Non-pigmented ciliary epithelial cell (primary cell): ENCODE results near the gene KLHL29.

Experiments used
- DNase-seq: peaks from one replicate; pipeline ENCODE4 v3.0.0-alpha.2; 2010; ENCODE audit warnings: low read depth

The KLHL29 gene

DNA sequence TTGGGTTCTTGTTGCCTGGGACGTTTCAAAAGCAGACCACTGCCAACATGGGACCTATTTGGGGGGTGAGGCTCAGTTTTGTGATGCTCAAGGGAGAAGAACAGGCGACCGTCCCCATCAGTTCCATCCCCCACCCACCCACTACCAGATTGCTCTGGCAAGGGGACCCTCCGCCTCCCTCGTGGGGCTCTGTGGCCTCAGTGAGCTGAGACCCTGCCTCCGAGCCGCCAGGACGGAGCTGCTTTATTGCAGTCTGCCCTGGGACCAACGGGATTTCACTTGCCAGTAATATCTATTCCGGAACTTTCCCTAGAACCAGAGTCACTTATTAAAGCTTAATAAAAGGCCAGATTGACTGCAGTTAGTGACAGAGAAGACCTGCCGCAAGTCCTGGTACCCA lies 146.3 kb downstream of the KLHL29 start:
- no peak for DNase-seq

DNA sequence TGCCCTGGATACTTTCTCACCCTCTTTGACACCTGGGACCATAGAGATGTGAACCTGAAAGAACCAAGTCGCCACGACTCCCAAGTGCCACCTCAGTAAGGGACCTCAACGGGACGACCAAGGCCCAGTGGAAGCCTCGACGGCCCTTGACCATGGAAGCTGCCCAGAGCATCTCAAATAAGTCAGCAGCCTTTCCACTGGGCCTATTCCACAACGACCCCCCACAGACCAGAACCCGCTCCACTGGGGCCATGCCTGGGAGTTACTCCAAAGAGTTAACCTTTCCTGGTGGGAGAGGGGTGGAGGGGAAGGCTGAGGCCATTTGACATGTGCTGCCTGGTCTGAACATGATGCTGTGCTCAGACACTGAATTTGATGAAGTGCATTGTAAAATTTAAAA lies 146.9 kb downstream of the KLHL29 start:
- no peak for DNase-seq

DNA sequence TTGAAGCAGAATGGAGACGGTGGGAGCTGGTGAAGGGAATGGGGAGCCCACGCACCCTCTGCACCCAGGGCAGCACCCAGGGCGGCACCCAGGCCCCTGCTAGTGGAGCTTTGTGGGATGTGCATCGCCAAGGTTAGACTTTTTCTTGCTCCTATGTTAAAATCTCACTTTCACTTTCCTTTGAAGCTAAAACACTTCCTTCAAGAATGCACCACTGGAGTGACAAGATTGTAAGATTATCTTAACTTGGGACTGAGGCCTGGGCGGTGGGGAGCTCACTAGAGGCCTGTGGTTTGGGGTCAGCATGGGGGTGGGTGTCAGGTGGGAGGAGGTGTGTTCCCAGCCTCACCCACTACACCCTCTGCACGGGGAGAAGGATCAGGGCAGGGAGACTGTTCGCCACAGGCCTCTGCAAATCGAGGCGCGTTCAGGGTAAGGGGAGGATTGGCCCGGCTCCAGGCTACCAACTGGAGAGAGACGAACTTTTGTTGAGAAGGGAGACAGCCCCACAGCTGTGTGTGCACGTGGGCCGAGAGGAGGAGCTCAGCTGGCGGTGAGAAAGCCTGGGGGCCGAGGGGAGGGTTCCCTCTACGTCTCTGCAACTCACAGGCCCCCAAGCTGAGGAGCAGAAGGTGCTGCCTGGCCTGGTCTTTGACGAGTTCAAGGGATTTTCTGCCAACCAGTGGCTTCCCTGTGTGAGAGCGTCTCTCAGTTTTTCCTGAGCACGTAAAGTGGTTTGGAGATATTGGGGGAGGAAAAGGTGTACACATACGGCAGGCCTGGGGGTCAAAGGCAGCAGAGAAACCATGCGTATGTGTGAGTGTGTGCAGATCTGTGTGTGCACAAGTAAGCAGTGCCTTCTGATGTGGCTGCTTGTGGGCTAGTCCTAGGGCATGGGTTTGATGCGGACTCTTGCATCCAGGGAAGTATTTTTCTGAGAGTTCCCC lies 147.7 kb downstream of the KLHL29 start:
- no peak for DNase-seq

DNA sequence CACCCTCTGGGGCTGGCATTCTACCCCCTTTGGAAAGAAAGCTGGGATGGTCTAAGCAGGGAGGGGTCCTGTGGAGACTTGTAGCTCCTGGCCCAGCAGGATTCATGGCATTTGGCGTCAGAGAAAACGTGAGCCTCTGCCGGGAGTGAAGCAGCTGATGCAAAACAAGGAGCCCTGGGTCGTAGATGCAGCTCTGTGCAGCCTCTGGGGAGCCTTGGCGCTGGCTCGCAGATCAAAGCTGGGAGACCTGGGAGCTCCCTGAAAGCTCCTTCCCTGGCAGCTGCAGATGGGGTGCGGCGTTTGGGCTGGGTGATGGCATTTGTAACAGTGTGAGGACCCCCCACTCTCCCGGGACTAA lies 148.3 kb downstream of the KLHL29 start:
- DNase-seq, result no peak

DNA sequence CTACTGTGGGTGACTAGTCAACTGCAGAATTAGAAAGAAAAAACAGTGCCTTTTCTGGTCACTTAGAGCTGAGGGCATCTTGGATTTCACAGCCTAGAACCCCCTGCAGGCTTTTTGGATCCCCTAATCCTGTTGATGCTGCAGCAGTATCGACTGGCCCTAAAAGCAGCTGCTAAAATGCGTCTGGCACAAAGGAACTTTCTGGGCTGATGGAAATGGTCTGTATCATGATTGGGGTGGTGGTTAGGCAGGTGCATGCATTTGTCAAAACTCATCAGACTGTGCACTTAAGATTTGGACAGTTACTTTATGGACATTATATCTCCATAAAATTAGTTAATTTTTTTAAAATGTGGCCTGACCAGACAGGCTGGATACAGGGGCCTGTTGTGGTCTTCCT lies 149.8 kb downstream of the KLHL29 start:
- no peak for DNase-seq

DNA sequence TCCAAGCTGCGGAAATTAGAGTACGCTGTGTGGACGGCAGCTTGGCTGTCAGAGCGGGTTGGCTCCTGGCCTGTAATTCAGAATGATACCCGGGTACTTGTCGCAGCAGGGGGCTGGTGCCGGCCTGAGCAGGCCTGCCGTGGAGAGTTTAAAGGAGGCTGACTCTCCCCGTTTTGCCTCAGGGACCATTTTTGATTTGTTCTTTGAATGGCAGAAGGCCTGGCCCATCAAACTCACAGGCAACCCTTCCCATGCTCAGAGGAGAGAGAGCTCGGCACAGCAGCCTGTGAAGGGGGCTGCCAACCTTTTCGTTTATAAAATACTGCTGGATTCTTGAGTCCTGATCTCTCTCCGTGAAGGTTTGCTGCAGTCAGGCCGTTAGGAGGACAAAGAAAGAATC lies 151.3 kb downstream of the KLHL29 start:
- DNase-seq, result no peak

DNA sequence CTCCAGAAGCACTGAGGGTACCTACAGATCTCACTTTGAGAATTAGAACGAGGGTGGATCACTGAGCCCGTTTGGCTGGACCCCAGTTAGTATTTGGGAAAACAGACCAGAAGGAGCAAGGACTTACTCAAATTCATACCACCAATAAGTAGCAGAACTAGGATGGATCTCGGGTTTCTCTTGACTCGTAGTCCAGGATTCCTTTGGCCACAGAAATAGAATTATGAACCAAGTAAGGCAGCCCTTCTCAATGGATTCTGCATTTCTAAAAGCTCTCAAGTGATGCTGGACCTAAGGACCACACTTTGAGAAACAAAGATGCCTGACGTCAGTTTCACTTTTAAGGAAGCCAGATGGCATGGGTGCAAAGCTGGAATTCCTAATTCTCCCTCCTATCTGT lies 153.0 kb downstream of the KLHL29 start:
- no peak for DNase-seq

DNA sequence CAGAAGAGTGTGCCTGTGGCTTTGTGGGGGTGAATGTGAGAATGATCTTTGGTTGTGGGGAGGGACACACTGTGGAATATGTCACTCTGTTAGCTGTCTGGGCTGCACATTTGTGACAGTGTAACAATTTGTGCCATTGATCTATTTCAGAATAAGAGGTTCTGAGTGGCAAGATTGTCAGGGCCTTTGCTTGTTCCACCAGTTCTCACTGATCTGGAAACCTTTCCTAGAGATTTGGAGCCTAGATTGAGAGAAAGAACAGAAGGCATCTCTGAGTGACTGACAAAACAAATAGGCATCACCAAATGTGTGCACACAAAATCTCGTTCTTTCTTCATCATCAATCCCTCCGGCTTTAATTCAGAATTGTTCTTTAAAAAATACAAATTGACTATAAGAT lies 153.6 kb downstream of the KLHL29 start:
- DNase-seq, result no peak

DNA sequence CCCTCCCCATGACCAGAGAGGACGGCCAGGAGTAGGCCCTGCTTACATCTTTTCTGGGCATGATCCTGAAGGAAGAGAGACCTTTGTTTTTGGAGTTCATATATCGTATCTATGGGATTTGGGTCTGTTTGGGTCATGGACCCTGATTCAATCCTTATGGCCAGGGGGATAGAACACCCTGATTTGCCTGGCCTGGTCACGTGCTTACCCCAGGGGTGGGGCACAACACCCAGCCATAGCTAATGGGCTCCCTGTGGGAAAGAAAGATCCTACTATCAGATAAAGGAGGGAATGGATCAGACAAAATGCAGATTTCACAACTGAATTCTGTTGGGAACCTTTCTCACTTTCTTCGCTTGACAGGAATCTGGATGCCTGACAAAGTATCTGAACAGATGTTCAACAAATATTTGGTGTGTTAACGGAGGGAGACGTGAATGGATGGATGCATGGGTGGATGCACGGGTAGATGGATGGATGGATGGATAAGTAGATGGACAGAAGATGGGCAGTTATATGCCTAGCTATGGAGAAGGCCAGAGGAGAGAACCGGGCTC lies 155.9 kb downstream of the KLHL29 start:
- DNase-seq, result no peak

DNA sequence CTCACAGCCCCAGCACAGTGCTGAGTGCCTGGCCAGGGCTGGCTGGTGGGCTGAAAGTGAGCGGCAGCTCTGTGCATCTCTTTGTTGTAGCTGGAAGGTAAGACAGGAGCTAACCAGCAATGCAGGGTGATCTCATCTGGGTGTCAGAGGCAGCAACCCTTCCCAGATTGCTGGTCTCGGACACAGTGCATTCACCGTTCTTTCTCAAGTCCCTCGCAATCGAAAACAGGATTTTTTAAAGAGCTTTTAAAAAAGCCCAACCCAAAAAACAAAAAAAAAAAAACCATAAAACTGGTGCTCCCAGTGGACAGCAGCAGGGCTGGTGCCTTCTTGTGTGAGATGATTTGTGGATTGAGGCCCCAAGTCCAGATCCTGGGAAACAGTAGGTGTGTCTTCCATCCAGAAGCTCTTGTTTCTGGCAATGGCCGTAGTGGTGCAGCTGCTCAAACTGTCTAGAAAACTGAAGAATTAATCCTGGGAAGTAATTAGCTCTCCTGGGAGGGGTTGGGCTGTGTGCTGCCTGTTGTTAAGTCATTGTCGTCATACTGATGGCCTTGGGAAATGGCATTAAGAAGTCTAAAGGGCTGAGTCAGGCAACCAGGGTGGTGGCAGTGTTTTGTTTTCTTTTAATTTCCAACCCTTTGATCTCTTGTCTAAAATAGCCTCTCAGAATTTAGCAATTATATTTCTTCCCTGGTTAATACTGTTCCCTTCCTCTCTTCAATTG lies 156.7 kb downstream of the KLHL29 start:
- DNase-seq, result no peak

DNA sequence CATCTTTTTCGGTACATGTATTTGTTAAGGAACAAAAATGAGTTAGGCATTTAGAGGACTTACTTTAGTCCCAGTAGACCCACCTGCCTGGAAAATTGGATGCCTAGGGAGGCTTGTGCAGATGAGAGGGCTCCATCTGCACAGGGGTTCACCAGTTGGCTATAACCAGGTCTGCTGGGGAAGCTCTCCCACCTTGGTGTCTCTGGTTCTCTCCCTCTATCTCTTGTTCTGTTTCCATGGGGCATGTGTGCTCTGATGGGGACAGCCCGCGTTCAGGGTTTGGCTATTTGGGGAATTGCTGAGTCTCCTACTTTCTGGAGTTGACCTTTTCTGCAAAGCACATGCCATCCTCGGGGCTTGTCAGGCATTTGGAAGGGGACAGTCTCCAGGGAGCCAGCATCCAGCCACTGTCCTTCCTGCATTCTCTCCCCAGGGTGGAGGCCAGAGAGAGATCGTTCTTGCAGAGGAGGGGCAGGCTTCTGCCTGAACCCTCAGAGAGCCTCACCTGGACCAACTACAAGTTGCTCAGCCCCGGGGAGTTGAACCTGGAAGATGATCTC lies 157.3 kb downstream of the KLHL29 start:
- no peak for DNase-seq

DNA sequence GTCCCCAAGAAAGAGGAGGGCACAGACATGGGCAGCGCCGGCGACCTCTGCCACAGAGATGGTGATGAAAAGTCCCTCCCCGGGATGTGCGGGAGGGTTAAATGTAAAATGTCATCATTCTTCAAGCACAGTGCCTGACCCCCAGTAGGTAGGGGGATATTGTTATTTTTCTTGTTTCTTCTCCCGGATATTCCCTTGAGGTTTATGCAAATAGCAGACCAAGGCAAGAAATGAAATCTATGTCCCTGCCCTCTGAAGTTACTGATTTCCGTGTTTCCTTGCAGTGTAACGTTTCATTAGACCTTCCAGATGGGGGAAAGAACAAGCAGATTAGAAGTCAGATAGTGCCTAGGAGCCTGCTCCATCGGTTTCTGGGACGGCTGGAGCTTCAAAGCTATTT lies 158.3 kb downstream of the KLHL29 start:
- DNase-seq, result no peak

DNA sequence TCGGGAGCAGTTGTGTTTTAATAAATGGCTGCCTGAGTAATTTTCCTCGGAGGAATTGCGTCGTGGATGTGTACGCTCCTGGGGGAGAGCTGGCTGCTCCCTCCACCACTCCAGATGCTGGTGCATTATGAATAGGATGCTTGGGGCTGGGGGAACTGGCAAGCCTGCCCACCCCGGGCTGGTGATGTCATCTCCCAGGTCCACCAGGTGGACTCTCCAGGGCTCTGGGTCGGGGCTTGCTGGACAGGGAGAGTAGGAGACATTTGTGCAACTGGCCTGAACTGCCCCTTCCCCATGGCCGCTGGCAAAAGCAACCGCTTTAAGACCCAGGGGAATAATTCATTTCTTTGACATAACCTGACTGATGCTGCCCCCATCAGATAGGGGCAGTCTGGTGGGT lies 158.7 kb downstream of the KLHL29 start:
- no peak for DNase-seq

DNA sequence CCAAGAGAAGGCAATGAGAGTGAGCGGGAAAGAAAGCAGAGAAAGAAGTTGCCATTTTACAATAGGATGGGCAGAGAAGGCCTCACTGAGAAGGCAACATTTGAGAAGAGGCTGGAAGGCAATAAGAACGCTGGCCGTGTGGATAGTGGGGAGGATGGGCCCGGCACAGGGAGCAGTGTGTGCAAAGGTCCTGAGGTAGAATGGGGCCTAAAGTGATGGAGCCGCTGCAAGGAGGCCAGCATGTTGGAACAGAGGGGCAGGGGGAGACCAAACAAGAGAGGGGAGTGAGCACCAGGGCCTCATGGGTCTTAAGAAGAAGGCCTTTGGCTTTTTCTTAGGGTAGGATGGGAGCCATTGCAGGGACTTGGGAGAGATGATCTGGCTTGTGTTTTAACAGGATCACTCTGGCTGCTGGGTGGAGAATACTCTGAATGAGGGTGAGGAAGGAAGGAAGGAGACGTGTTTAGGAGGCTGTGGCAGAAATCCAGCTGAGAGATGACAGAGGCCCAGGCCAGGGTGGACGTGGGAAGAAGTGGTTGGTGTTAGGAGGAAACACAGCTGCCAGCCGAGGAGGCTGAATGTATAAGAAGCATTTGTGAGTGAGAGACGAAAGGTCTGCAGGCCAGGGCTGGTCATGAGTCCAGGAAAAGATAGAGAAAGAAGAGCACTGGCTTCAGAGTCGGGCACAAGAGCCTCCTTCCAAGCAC lies 159.8 kb downstream of the KLHL29 start:
- no peak for DNase-seq

DNA sequence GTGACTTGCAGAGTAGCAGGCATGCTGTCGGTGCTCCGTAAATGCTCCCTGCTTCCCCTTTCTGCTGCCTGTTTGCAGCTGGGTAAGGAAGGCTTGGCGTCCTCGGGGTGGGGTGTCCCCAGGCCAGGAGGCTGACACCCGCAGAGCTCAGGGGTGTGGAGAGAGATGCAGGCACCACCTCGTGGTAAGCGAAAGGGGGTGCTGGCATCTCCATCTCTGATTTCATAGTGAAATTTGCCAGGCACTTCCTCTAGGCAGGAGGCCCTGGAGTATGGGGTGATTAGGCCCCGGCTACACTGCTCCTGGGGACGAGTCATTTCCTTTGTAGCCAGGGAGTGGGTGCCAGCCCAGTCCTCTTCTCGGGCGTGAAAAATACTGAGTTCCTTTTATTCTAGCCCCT lies 160.4 kb downstream of the KLHL29 start:
- DNase-seq, result no peak

DNA sequence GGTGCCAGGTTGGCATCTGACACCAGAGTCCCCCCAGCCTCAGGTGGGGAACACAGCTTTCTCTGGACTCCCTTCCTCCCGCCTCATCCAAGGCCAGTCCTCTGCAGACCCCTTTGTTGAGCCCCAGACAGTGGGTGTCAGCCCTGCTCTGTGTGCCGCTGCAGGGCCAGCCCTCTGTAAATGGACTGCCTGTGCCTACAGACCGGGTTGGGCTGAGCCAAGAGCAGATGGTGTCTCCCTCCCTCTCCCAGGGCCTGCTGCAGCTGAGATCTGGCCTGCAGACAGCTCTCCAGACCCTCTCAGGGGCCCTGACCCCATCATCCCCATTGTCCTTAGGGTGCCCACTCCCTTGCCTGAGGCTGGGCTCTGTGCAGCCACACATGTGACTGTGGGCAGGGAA lies 160.8 kb downstream of the KLHL29 start:
- no peak for DNase-seq

DNA sequence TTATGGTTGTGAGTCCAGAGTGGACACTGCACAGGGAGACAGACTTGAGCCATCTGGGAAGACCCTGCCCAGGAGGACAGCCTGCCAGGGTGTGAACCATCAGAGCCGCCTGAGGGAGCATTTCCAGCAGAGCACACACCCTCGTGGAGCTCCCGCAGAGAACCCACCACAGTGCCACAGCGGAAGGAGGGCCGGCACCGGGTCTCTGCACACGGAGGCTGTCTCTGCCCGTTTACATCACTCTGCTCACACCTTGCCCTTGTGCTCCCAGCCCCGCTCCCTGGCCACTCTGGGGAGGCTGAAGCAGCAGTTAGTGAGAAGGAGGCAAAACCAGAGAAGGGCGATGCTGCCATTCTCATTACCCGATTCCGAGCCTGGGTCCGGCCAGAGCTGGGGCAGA lies 161.9 kb downstream of the KLHL29 start:
- DNase-seq, result no peak

DNA sequence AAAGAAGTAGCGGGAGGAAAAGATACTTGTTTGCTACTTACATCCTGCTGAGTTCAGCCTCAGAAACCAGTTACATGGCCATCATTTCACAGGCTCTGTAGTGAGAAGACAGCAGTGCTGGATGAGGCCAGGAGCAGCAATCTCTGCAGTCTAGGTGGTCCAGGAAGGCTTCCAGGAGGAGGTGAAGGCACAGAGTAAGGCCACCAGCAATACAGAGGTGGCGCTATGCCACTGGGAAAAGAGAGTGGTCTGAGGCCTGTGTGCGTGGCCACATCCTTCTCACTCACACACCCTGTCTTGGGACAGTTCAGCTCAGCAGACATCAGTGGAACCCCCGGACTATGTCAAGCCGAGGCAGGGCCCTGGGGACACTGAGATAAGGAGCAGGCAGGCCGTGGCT lies 162.7 kb downstream of the KLHL29 start:
- no peak for DNase-seq

DNA sequence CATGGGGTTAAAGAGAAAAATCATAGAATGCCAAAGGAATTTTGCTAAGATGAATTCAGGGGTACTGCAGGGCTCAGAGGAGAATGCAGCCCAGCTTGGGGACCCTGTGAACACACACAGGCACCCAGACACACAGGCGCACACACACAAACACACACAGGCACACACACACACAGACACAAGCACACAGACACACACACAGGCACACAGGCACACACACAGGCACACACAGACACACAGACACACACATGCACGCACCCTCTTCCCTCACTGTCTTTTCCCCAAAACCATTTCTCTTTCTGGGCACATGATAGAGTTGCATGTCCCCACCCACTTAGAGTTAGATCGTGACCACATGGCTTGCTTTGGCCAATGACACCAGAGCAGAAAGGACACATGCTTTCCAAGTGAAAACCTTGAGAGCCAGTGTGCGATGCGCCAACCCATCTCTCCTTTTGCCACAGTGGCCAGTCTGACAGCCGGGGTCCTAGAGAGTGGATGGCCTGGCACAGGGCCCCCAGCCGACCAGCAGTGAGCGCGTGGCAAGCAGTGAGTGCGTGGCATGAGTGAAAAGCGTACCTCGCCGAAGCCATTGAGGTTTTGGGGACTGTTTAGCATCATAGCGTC lies 163.3 kb downstream of the KLHL29 start:
- DNase-seq, result no peak

DNA sequence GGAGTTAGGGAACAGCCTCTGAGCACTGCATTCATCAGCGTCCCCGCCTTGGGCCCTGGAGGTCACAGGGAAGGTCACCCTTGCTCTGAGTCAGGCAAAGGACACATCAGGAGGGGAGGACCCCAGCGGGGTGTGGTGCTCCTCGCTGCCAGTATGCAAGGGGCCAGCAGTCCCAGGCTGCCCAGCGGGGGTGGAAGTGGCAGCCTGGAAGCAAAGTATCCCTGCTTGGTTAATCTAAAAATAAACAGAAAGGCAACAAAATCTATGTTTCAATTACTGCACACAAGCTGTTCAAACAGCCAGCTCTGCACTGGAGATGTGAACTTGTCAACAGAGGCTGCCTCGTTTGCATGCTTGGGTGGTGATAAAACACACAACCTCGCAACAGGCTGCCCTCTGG lies 164.1 kb downstream of the KLHL29 start:
- no peak for DNase-seq

DNA sequence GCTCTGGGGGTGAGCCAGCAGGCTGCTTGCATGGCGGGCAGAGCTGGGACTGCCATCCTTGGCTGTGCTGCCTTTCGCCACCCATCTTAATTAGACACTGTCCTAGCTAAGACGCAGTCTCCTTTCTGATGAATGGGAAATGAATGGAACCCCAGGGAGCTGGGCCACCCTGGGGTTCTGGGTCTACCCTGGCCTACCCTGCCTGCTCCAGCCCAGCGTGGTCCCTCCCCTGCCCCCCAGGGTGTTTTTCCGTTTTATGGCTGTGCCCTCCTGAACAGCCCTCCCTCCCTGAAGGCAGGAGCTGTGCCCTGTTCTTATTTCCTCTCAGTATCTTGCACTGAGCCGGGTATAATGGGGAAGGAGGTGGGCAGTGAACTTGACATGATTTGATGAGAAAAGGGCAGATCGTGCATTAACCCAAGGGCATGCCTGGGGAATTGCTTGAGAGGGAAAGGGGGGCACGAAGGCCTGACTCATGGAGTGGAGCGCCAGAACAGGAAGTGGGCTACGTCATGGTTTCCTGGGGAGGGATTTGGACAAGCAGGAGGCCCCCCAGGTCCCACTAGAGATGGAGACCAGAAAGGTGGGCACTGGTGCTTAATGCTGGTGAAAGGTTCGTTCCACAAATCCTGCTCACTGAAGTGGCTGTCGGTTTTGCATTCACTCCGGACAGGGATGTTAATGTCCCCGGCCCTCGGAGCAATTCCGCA lies 165.0 kb downstream of the KLHL29 start:
- no peak for DNase-seq
